ENCODE results near the gene MTARC2. TPM values are rescaled to one million over a fixed set of nuclear protein-coding genes. Genes with fewer than 3 reads are reported as not detected.

The MTARC2 gene
- total RNA-seq, 1 donor from 2014 or later = 2.6 TPM

GRCh38 chr1:220789532-220790147 is 41.5 kb downstream of the MTARC2 start:
- no peak overlapping the region for H3K4me3 ChIP-seq (ENCODE audit: low read depth, low read length)
- DNase-seq (ENCODE audit: low read depth) (no peak), FAIRE-seq (no peak)
- H3K27me3 ChIP-seq (ENCODE audit: control insufficient read depth, insufficient read depth, low read length) = no peaks in the 10 kb centered on the region
- TF ChIP-seq CTCF (IDR thresholded peaks at IDR 0.05; ENCODE audit: insufficient read depth, low read length, severe bottlenecking) = no peak
- H3K36me3 ChIP-seq (ENCODE audit: control insufficient read depth, insufficient read depth, low read length) = no peaks in the 10 kb centered on the region

- Histone ChIP-seq H3K4me3 (ENCODE audit: low read depth, low read length) (no peak overlapping the region), H3K36me3 (ENCODE audit: control insufficient read depth, insufficient read depth, low read length) (no peaks in the 10 kb centered on the region), H3K27me3 (ENCODE audit: control insufficient read depth, insufficient read depth, low read length) (no peaks in the 10 kb centered on the region)
- no peak for FAIRE-seq
- no peak for TF ChIP-seq CTCF (IDR thresholded peaks at IDR 0.05; ENCODE audit: insufficient read depth, low read length, severe bottlenecking)
- DNase-seq (ENCODE audit: low read depth) = peak; percentile 77
Observed at GRCh38 chr1:220791285-220791684, 43.2 kb downstream of the MTARC2 start.

- H3K4me3 ChIP-seq (ENCODE audit: low read depth, low read length) = no peak overlapping the region
- H3K36me3 ChIP-seq (ENCODE audit: control insufficient read depth, insufficient read depth, low read length) = no peaks in the 10 kb centered on the region
- DNase-seq (ENCODE audit: low read depth) (no peak), FAIRE-seq (no peak)
- TF ChIP-seq CTCF (IDR thresholded peaks at IDR 0.05; ENCODE audit: insufficient read depth, low read length, severe bottlenecking) = no peak
- H3K27me3 ChIP-seq (ENCODE audit: control insufficient read depth, insufficient read depth, low read length) = no peaks in the 10 kb centered on the region
Observed at GRCh38 chr1:220791956-220792355, 43.8 kb downstream of the MTARC2 start.

- Histone ChIP-seq H3K4me3 (ENCODE audit: low read depth, low read length) (no peak overlapping the region), H3K27me3 (ENCODE audit: control insufficient read depth, insufficient read depth, low read length) (no peaks in the 10 kb centered on the region), H3K36me3 (ENCODE audit: control insufficient read depth, insufficient read depth, low read length) (no peaks in the 10 kb centered on the region)
- no peak for TF ChIP-seq CTCF (IDR thresholded peaks at IDR 0.05; ENCODE audit: insufficient read depth, low read length, severe bottlenecking)
- DNase-seq (ENCODE audit: low read depth) (no peak), FAIRE-seq (no peak)
Observed at GRCh38 chr1:220796530-220796929, 48.4 kb downstream of the MTARC2 start.

- no peak for DNase-seq (ENCODE audit: low read depth)
- no peak for FAIRE-seq
Observed at GRCh38 chr1:220797044-220797443, 48.9 kb downstream of the MTARC2 start.

More at GRCh38 chr1:220797044-220797443, 48.9 kb downstream of the MTARC2 start:
- Histone ChIP-seq H3K4me3 (ENCODE audit: low read depth, low read length) (no peak overlapping the region), H3K36me3 (ENCODE audit: control insufficient read depth, insufficient read depth, low read length) (no peaks in the 10 kb centered on the region), H3K27me3 (ENCODE audit: control insufficient read depth, insufficient read depth, low read length) (no peaks in the 10 kb centered on the region)
- no peak for TF ChIP-seq CTCF (IDR thresholded peaks at IDR 0.05; ENCODE audit: insufficient read depth, low read length, severe bottlenecking)
